OCI-M2 (cell line): ENCODE data around the gene RNF123.
"Not testable (repeated sequence)": the region's sequence is repeated elsewhere in the genome, so short reads cannot be mapped to it uniquely, and the experiment has no call there.

ENCODE experiments used
- DNase-seq: peaks from one replicate; lab custom pipeline; 2025; ENCODE audit not compliant: unreplicated experiment; lab: John Stamatoyannopoulos, UW

Gene RNF123

DNA sequence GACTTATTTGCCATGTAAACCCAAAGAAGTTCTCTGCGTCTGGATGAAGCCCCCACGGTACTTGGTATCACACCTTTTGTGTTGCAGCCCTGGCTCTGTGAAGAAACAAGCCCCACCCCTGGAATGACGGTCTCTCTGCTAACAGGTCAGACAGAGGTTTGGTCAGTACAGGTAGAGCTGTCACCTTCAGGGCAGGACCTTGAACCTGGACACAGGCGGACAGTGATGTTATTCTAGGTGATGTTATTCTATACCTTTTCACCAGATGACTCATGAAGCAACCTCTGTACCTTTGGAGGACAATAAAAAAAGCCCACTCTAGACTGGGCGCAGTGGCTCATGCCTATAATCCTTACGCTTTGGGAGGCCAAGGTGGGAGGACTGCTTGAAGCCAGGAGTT lies 45.4 kb downstream of the RNF123 start:
- no peak for DNase-seq

DNA sequence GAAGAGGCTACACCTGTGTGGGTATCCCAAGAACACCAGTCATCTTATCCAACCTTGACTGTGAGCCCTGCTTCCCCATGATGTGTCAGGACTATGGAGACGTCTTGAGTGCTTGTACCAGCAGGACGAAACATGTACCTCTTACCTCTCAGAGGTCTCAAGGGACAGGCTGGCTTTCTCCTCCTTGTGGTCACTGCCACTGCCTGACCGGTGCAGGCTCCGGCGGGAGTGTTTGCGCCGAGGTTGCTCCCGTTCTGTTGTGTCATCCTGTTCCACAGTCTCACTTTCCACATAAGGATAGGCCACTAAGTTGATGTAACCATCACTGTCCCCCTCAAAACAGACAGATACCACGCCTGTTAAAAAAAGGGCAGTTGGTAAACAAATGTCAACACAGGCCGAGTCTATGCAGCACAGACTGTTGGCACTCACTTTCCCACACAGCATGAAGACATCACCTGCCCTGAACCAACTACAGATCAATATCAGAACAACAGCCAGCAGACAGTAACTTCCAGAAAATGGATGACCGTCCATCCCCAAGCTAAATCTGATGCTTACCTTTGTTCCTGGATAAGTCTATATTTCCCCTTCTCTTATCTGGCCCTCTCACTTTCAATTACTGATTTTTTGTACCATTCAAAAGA lies 48.8 kb downstream of the RNF123 start:
- DNase-seq: no peak

DNA sequence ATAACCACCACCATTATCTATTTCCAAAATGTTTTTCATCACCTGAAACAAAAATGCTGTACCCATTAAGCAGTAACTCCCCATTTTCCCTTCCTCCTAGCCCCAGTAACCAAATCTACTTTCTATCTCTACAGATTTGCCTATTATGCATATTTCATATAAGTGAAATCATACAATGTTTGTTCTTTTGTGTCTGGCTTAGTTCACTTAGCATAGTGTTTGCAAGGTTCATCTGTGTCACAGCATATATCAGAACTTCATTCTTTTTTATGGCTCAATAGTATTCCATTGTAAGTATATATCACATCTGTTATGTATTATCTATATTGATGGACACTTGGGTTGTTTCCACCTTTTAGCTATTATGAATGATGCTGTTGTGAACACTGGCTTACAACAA lies 51.1 kb downstream of the RNF123 start:
- DNase-seq: no peak

DNA sequence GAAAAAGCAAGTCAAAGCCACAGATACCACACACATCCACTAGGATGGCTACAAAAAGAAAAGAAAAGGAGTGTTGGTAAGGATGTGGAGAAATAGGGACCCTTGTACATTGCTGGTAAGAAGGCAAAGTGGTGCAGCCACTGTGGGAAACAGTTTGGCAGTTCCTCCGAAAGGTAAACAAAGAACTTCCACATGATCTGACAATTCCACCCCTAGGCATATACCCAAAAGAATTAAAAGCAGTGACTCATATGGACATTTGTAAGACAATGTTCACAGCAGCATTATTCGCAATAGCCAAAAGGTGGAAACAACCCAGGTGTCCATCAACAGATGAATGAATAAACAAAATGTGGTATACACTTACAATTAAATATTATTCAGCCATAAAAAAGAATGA lies 56.6 kb downstream of the RNF123 start:
- no peak for DNase-seq

DNA sequence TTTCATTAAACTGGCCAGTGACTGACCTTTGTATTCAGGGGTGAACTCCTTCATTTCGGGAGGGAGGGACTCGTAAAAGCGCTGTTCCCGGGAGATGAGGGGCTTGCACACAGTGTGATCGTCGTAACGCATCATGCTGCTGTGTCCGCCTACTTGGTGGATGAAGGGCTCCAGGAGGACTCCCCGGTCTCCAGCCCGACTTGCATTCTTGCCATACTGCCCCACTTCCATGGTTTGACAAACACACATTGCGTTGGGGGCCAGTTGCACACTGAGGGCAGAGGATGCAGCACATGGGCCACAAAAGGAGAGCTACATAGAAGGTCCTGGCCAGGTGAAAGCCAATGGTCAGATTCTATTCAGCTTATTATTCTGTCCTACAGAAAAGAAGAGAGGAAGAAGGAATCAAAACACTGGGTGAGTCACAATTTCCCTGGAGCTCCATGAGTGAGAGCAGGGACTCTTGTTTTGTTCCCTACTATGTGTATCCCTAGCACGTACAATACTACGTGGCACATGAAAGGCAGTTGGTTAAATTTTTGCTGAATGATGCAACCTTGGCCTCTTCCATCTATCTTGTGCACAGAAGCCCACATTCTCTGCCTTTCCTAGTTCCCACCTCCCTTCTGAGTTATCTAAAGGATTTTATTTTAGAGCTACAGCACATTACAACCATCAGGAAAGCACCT lies 58.6 kb downstream of the RNF123 start:
- DNase-seq: no peak

DNA sequence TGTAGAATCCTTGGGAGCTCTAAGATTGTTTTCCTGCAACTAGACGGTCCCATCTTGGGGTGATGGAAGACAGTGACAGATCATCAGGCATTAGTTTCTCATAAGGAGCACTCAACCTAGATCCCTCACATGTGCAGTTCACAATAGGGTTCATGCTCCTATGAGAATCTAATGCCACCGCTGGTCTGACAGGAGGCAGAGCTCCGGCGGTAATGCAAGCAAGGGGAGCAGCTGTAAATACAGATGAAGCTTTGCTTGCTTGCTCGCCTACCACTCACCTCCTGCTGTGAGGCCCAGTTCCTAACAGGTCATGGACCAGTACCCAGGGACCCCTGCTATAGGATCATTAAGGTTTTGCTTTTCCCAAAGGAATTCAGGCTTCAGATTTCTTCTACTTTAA lies 59.5 kb downstream of the RNF123 start:
- not testable (repeated sequence) for DNase-seq

DNA sequence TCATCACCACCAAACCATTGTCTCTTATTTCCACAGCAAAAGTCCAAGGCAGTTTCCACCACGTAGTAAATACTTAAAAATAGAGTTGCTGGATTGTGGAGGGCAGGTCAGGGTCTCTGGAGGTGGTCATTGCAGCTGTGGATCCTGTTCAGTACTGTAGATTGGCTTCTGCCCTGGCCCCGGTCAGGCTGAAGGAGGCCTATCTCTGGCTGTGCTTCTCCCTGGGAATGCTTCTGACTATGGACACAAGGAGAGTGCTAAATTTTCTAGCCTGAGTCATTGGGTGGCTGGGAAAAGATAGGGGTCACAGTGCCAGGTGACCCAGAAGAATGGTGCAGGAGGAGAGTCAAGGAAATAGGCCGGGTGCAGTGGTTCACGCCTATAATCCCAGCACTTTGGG lies 60.7 kb downstream of the RNF123 start:
- DNase-seq: no peak

DNA sequence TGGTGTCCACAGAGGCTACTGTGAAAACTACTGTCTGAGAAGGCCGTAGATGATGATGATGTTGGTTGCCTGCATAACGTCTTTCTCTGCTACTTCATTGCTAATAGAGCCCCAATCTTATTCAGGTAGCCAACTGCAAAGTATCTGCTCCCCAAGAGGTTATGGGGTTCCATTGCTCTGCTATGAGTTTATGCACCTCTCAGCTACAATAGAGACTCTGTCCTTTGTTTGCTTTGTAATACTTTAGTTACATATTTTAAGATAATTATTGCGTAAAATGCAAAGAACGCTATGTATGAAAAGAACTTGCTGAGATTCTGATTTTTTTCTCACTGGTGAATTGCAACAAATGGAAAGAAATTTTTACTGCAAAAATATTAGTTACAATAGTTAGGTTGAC lies 62.1 kb downstream of the RNF123 start:
- no peak for DNase-seq

DNA sequence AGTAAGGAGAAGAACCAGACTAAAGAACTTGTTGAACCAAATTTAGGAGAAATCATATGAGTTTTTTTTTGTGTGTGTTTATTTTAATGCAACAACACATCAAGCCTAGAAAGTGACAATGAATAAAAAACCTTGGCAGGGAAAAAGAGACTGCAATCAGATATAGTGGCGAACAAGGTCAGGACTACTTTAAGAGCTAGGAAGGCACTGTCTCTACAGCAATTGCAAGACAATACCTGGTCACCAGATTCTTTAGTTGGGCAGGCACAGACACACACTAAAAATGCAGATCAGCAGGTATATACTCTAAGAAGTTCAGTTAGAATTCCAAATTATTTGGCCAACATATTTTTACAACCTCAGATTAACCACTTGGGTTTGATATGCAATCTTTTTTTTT lies 65.2 kb downstream of the RNF123 start:
- DNase-seq: no peak

DNA sequence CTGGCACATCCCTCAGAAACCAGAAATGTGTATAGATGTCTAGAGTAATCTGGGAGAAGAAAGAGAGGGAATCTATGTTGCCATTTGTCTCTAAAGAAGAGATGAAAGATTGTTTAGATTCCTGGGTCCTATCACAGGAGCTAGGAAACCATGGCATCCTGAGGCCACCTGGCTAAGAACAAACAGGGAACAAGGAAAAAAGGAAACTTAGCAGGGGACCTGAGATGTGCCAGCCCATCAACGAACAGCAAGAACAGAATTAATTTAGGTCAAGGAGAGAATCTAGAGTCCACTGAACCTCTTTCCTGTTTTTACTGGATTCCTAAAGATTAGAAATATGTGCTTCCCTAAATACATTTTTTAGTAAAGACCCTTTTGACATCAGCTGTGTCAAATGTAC lies 66.7 kb downstream of the RNF123 start:
- no peak for DNase-seq

DNA sequence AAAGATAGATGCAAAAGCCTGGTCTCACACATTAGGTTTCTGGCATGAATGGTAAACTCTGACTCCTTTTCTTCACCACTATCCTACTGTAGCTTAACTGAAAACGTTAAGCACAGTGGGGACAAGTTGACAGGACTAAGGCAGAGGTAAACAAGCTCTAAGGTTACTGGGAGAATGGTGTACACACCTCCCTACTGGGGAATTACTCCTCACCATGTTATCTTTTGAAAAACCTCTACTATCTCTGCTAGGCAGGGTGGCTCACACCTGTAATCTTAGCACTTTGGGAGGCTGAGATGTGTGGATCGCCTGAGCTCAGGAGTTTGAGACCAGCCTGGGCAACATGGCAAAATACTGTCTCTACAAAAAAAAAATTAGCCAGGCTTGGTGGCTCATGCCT lies 67.8 kb downstream of the RNF123 start:
- no peak for DNase-seq

DNA sequence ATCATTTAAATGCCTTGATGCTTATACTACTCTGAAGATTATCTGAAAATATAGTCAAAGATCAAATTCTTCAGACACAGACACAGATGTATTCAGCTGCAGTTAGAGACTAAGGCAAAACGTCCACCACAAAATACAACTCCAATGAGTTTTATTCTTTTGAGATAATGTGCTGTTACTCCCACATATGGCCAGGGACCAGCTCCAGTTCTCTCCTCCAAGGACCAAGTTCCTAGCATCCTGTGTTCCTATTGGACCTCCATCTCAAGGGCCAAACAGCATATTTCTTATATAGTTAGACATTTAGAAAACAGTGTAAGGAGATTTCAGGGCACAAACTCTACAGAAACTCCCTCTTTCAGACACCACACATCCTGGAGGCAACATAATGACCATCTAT lies 69.9 kb downstream of the RNF123 start:
- no peak for DNase-seq

DNA sequence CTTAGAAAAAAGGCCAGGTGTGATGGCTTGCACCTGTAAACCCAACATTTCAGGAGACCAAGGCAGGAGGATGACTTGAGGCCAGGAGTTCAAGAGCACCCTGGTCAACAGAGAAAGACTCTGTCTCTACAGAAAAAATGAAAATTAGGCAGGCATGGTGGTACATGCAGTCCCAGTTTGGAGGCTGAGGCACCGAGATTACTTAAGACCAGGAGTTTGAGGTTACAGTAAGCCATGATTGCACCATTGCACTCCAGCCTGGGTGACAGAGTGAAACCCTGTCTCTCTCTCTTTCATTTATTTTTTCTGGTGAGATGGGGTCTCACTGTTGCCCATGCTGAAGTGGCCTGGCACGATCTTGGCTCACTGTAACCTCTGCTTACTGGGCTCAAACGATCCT lies 72.3 kb downstream of the RNF123 start:
- no peak for DNase-seq

DNA sequence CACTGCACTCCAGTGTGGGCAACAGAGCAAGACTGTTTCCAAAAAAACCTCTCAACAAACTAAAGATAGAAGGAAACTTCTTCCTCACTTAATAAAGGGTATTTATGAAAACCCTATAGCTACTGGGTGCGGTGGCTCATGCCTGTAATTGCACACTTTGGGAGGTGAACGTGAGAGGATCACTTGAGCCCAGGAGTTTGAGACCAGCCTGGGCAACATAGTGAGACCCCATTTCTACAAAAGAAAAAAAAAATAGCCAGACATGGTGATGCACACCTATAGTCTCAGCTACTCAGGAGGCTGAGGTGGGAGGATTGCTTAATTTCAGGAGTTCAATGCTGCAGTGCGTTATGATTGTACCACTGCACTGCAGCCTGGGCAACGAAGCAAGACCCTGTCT lies 74.6 kb downstream of the RNF123 start:
- DNase-seq: no peak

DNA sequence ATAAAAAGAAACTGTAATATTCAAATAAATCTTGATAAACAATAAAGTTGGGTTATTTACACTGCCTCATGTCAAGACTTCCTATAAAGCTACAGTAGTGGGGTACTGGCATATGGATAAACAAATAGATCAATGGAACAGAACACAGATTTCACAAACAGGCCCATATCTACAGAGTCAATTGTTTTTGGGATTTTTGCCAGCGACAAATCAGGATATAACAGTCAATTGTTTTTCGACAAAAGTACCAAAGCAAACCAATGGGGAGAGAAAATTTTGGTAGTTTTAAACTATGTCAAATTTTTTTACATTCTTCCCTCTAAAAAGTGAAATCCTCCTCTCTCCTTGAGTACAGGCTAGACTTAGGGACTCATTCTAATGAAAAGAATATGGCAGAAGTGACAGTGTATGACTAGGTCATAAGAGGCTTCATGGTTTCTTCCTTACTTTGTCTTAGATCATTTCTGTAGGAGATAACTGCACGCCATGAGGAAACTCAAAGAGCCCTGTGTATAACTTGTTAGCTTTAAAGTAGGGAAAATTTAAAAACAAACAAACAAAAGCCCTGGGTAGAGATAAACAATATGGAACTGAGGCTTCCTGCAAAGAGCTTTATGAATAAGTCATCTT lies 80.0 kb downstream of the RNF123 start:
- no peak for DNase-seq

DNA sequence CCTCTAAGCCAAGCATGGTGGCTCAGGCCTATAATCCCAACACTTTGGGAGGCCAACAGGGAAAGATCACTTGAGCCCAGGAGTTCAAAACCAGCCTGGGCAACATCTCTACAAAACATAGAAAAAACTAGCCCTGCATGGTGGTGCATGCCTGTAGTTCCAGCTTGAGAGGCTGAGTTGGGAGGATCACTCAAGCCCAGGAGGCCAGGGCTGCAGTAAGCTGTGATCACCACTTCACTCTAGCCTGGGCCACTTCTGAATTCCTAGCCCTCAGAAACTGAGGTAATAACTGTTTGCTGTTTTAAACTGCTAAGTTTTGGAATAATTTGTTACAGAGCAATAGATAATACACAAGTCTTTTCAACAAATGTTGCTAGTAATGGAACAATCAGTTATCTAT lies 80.6 kb downstream of the RNF123 start:
- DNase-seq: no peak
